IPS-15b (cell line): ENCODE data around the gene SESN3.

ENCODE experiments used
- H3K27me3 ChIP-seq: one replicate; pipeline ENCODE4 v1.6.1; 2013; ENCODE audit warnings: low read length; ENCODE audit not compliant: control insufficient read depth, insufficient read depth
- H3K36me3 ChIP-seq: one replicate; pipeline ENCODE4 v1.6.1; 2013; ENCODE audit warnings: low read length; ENCODE audit not compliant: control insufficient read depth, insufficient read depth
- H3K4me1 ChIP-seq: one replicate; pipeline ENCODE4 v1.6.1; 2013; ENCODE audit warnings: mild to moderate bottlenecking, low read length; ENCODE audit not compliant: control insufficient read depth, insufficient read depth
- H3K4me3 ChIP-seq: one replicate; pipeline ENCODE4 v1.5.1; 2013; ENCODE audit warnings: low read depth, low read length
- H3K9ac ChIP-seq: one replicate; pipeline ENCODE4 v1.6.1; 2013; ENCODE audit warnings: low read depth, mild to moderate bottlenecking, low read length
- H3K9me3 ChIP-seq: one replicate; pipeline ENCODE4 v1.6.1; 2013; ENCODE audit warnings: mild to moderate bottlenecking, low read length; ENCODE audit not compliant: control insufficient read depth, insufficient read depth

Gene SESN3

DNA sequence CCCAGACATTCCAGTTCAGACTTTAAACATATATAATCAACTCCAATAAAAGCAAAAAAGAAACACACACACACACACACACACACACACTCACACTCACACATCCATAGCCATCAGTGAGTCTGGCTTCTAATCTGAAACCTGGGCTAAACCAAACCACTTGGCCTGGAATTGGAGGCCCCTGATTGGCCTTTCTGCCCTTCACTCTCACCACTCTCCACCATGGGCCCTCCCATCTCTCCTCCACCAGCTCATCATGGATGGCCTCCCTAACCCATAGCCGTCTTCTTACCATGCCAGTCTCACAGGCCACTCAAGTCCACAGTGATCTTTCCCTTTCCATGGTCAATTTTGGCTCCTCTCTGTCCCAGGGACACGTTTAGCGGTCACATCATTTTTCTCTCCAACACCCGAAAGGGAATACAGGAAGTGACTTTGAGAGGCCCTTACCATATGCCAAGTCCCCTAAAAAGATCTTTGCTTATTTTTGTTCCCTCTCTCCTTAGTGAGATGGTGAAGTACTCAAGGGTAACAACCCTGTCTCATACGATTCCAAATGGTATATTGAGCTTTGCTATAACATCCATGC is 74.8 kb downstream of the SESN3 start:
- Histone ChIP-seq H3K9me3 (no peaks in the 10 kb centered on the region), H3K4me1 (no peaks in the 10 kb centered on the region), H3K27me3 (no peaks in the 10 kb centered on the region), H3K4me3 (no peak overlapping the region), H3K36me3 (no peaks in the 10 kb centered on the region), H3K9ac (no peak overlapping the region)

DNA sequence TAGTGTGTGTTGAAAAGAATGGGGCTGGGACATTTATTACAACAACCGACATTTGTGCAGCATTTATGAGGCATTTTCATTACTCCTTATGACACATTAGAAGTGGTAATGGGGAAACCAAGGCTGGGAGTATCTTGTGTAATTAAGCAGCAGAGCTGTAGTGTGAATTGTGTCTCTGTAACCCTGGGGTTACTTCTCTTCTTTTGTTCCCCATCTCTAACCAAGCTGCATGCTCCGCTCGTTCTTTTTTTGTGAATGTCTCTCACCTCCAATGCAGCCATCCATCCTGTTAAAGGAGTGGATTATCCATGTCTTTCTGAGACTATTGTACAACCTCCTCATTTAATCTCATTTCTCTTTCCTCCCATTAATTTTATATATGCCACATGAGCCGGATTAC is 75.6 kb downstream of the SESN3 start:
- Histone ChIP-seq H3K36me3 (no peaks in the 10 kb centered on the region), H3K4me1 (no peaks in the 10 kb centered on the region), H3K9me3 (no peaks in the 10 kb centered on the region), H3K4me3 (no peak overlapping the region), H3K9ac (no peak overlapping the region), H3K27me3 (peaks cover 3% of the 10 kb centered on the region)

DNA sequence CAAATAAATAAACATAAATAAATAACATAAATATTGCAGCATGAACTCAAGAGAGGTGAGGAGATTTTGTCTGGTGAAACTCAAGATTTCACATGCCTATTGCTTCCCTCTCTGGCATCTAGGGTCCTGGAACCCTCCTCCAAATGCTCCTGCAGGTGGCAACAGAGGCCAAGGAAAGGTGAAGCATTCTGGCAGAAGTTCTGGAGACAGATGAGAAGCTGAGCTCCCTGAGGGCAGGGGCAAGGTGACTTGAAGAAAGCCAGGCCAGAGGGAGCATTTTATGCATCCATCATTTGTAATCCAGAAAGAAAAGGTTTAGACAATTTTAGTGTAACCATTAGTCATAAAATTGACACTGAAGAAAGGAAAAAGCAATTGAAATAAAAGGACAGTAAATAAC is 76.5 kb downstream of the SESN3 start:
- Histone ChIP-seq H3K9ac (no peak overlapping the region), H3K36me3 (no peaks in the 10 kb centered on the region), H3K27me3 (peaks cover 12% of the 10 kb centered on the region), H3K4me1 (peaks cover 3% of the 10 kb centered on the region), H3K9me3 (no peaks in the 10 kb centered on the region), H3K4me3 (no peak overlapping the region)

DNA sequence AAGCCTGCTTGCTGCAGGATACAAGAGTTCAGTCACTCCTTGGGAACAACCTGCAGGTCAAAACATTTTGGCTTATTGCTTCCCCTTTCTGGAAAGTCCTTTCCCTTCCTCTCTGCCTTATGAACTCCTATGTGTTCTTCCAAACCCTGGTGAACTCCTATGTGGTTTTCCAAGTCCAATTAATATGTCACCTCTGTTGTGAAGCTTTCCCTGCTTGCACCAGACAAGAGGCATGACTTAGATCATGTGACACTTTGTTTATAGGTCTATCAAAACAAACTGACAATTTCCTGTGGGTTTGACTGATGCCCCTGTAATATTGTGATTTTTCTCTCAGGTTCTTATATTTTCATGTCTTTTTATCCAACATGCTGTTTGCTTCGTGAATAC is 77.2 kb downstream of the SESN3 start:
- peaks cover 3% of the 10 kb centered on the region for H3K4me1 ChIP-seq
- H3K4me3 ChIP-seq: no peak overlapping the region
- no peak overlapping the region for H3K9ac ChIP-seq

DNA sequence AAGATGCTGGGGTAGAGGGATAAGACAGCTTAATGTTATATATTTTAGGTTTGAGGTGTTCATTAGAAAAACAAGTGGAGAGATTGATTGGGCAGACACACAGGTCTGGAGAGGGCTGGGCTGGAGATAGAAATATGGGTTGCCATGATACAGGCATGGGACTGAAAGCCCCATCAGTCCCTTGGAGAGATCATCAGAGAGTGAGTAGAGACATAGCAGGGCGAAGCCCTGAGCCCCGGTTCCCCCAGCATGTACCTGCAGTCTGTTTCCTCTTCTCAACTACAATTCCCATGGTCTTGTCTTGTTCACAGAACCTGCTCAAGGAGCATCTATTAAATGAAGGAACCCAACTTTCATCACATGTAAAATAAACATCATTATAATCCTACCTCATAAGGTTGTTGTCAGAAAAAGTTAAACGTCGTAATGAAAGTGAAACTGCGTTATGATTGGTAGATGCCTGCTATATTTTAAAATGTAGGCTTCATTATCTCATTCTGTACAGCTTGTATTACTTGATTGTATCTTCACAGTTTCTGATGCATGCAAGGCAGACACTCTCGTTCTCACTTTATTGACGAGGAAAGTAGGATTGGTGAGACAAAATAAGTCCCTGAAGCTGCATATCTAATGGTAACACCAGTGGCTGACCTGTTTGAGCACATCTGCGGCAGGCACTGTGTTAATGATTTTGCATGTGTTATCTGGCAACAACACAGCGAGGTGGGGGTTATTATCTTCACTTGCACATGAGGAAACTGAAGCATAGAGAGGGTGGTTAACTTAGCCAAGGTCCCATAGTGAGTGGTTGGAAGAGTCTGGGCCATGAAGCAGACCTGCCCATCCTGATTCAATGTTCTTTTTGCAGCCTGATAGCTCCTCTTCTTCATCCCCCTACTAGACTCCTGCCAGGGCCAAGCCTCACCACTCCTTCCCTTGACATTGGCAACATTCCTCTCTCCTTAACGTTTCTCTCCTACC is 77.8 kb downstream of the SESN3 start:
- no peak overlapping the region for H3K4me3 ChIP-seq

More for the DNA sequence above, 77.2 kb downstream of the SESN3 start:
- Histone ChIP-seq H3K9me3 (no peaks in the 10 kb centered on the region), H3K36me3 (no peaks in the 10 kb centered on the region), H3K27me3 (peaks cover 18% of the 10 kb centered on the region)

DNA sequence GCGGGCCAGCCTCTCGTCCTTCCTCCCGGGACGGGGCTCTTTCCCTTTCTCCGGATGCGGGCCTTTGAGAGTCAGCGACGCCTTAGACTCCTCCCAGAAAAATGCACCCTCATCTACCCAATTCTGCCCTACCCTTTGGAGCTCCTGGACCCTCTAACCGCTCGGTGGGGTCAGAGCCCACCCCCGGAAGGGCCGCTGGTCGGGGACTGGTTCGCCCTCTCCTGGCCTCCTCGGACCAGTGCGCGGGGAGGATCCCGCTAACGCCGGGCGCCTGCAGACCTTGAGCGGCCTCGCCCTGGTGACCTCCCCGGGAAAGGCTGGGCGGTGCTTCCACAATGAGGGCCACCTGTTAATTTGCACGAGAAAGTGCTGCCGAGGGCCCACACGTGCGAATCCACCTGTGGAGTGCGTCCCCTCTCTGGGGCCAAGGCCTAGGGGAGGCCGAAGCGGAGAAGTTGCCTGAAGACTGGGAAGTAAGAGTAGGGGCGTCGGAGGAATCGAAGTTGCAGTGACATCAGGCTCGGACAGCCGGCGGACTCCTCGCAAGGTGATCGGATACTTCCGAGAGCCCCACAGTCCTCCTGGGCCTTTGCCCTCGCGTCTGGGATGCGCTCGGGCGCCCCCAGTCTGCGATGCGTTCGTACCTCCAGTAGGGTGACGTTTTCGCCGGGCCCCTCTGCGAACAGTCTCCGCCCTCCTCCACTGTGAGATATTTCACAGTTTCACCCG is 79.9 kb downstream of the SESN3 start:
- Histone ChIP-seq H3K4me1 (peaks cover 3% of the 10 kb centered on the region), H3K9me3 (no peaks in the 10 kb centered on the region), H3K9ac (no peak overlapping the region), H3K27me3 (peaks cover 46% of the 10 kb centered on the region), H3K4me3 (peak overlapping the region; percentile 72), H3K36me3 (no peaks in the 10 kb centered on the region)

More for the DNA sequence above, 77.8 kb downstream of the SESN3 start:
- H3K4me1 ChIP-seq: peaks cover 3% of the 10 kb centered on the region
- H3K27me3 ChIP-seq: peaks cover 25% of the 10 kb centered on the region
- no peak overlapping the region for H3K9ac ChIP-seq
- H3K36me3 ChIP-seq: no peaks in the 10 kb centered on the region
- H3K9me3 ChIP-seq: no peaks in the 10 kb centered on the region

DNA sequence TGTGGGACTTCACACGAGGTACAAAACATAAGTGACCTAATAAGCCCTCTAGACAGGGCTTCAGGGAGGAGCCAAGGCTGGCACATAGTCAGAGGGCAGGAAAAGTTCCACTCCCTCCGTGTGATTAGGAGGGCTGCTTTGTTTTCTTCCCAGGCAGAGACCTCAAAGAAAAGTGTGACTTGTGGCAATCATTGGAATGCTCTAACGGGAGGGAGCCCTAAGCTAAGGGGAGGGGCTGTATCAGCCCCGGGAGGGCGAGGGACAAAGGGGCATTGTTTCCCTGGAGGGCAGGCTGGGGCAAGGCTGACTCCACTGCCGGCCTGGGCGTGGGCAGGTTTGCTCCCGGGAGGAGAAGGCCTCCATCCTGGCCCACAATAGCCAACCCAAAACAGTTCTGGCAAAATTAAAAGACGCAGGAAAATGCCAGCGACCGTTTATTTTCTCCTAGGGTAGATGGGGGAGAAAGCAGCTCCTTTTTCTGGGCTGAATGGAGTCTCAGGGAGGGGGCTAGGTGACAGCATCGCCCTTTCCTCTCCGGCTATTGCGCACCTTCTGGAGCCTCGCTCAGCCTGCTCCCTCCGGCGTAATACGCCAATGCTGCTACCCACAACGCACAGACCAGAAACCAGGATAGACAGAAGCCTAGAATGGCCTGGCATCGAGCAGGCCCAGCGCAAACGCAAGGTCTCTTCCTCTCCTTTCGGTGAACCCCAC is 81.2 kb downstream of the SESN3 start:
- Histone ChIP-seq H3K9ac (no peak overlapping the region), H3K9me3 (no peaks in the 10 kb centered on the region)

DNA sequence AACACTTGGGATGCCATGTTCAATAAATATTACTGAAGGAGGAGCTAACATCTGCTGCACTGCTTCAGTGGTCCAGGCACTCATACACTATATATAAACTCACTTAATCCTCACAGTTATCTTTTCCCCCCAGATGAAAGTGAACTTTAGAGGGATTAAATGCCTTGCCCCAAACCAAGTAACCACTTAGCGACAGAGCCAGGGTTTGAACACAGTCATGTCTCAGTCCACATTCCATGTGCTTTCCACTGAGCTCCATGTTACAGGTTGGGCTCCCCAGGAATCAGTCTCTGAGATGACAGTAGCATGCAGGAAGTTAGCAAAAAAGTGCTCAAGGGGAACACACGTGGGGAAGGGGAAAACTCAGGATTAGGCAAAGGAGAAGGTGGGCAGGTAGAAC is 82.1 kb downstream of the SESN3 start:
- Histone ChIP-seq H3K9ac (no peak overlapping the region), H3K36me3 (no peaks in the 10 kb centered on the region), H3K27me3 (peaks cover 66% of the 10 kb centered on the region), H3K4me1 (peaks cover 3% of the 10 kb centered on the region), H3K4me3 (no peak overlapping the region), H3K9me3 (no peaks in the 10 kb centered on the region)

More for the DNA sequence above, 81.2 kb downstream of the SESN3 start:
- peaks cover 3% of the 10 kb centered on the region for H3K4me1 ChIP-seq
- H3K4me3 ChIP-seq: peak overlapping the region; percentile 72
- H3K36me3 ChIP-seq: no peaks in the 10 kb centered on the region
- H3K27me3 ChIP-seq: peaks cover 59% of the 10 kb centered on the region

DNA sequence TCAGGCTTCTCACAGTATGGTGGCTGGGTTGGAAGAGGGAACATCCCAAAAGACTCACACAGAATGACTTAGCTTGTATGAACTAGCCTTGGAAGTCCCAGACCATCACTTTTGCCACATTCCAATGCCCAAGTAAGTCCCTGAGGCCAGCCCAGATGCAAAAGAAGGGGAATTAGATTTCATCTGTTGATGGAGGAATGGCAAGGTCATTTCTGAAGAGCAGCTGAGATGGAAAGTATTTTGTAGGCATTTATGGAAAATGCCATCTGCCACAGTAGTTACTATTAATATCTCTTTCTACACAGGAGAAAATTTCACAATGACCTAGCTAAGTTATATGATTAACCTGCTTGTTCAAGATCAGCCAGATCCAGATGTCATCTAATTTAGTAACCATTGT is 82.6 kb downstream of the SESN3 start:
- H3K4me1 ChIP-seq: peaks cover 3% of the 10 kb centered on the region
- H3K36me3 ChIP-seq: no peaks in the 10 kb centered on the region
- H3K9me3 ChIP-seq: no peaks in the 10 kb centered on the region
- H3K4me3 ChIP-seq: no peak overlapping the region
- H3K27me3 ChIP-seq: peaks cover 72% of the 10 kb centered on the region
- no peak overlapping the region for H3K9ac ChIP-seq

DNA sequence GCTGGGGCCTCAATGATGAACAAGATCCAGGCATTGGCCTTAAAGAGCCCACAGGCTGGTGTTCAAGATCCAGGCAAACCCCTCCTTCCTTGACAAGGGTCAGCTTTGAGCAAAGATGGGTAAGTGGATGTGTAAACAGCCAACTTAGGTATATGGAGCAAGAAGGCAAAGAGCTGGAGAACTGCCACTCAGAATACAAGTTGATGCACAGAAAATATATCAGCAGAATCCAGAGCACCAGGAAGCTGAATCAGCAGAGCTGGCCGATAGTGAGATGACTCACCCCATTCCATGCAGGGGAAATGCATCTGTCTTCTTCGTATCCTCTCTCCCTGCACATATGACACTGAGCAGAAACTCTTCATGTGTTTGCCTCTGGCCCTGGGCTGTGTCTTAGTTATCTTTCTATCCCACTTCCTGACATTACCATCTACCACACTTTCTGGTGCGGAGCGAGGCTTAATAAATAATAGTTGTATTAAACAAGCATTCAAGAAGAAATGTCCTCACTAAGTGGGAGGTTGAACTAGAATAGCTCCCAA is 83.6 kb downstream of the SESN3 start:
- peaks cover 81% of the 10 kb centered on the region for H3K27me3 ChIP-seq
- H3K36me3 ChIP-seq: no peaks in the 10 kb centered on the region

More for the DNA sequence above, 83.6 kb downstream of the SESN3 start:
- H3K4me1 ChIP-seq: peaks cover 3% of the 10 kb centered on the region
- H3K9ac ChIP-seq: no peak overlapping the region
- no peak overlapping the region for H3K4me3 ChIP-seq
- H3K9me3 ChIP-seq: no peaks in the 10 kb centered on the region
